Measurements from ENCODE around the gene R3HDM2.

R3HDM2 gene

DNA sequence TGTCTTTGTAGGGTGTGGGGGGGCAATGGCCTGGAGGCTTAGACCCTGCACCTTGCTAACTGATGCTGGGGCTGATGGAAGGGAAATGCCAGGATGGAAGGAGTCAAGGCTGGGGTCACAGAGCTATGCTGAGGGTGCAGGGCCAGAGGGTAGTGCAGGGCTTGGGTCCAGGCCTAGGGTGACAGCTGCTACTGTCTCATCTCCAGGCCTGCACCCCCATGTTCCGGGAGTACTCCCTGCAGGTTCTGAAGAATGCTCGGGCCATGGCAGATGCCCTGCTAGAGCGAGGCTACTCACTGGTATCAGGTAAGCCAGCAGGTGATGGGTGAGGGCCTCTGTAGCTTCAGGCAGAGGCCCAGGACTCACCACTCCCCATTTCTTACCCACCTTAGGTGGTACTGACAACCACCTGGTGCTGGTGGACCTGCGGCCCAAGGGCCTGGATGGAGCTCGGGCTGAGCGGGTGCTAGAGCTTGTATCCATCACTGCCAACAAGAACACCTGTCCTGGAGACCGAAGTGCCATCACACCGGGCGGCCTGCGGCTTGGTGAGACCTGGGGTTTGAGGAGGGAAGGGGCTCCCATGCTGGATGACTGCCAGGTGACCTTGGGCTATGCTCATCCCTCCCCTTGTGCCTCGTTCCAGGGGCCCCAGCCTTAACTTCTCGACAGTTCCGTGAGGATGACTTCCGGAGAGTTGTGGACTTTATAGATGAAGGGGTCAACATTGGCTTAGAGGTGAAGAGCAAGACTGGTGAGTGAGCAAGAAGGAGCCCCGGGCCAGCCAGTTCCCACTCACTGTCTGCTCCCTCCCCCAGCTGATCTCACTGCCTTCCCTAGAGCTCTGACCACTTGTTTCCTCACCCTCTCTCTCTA is 197.2 kb downstream of the R3HDM2 start:
- in situ Hi-C loops (cut with MboI; ENCODE audit: low pct_unique_long_range_greater_than_20kb, low sequenced_read_pairs, unreplicated experiment): no loop called here
- TF ChIP-seq, protein P1, sequence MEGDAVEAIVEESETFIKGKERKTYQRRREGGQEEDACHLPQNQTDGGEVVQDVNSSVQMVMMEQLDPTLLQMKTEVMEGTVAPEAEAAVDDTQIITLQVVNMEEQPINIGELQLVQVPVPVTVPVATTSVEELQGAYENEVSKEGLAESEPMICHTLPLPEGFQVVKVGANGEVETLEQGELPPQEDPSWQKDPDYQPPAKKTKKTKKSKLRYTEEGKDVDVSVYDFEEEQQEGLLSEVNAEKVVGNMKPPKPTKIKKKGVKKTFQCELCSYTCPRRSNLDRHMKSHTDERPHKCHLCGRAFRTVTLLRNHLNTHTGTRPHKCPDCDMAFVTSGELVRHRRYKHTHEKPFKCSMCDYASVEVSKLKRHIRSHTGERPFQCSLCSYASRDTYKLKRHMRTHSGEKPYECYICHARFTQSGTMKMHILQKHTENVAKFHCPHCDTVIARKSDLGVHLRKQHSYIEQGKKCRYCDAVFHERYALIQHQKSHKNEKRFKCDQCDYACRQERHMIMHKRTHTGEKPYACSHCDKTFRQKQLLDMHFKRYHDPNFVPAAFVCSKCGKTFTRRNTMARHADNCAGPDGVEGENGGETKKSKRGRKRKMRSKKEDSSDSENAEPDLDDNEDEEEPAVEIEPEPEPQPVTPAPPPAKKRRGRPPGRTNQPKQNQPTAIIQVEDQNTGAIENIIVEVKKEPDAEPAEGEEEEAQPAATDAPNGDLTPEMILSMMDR (IDR thresholded peaks at IDR 0.05; ENCODE audit: extremely low read depth, insufficient read depth, missing control alignments): no peak
- no peak for DNase-seq (ENCODE audit: low spot score)

DNA sequence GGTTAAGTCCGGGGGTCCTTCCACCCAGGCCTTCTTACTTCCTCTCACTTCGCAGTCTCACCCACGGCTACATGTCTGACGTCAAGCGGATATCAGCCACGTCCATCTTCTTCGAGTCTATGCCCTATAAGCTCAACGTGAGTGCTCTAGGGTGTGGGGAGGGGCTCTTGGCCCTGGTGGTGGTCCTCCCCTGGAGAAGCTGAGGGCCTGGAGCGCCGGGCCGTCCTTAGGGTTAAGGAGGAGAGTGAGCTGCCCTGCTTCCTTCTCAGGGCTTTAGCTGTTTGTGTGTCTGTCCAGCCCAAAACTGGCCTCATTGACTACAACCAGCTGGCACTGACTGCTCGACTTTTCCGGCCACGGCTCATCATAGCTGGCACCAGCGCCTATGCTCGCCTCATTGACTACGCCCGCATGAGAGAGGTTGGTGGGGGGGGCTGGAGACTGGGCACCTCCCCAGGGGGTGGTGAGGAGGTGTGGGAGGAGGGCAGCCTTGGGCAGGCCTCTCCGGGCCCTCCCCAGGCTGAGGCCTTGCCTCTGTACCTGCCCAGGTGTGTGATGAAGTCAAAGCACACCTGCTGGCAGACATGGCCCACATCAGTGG is 198.6 kb downstream of the R3HDM2 start:
- TF ChIP-seq, protein P1 (IDR thresholded peaks at IDR 0.05; ENCODE audit: extremely low read depth, insufficient read depth, missing control alignments): no peak
- DNase-seq (ENCODE audit: low spot score): no peak
- in situ Hi-C loops (cut with MboI; ENCODE audit: low pct_unique_long_range_greater_than_20kb, low sequenced_read_pairs, unreplicated experiment): no loop called here

DNA sequence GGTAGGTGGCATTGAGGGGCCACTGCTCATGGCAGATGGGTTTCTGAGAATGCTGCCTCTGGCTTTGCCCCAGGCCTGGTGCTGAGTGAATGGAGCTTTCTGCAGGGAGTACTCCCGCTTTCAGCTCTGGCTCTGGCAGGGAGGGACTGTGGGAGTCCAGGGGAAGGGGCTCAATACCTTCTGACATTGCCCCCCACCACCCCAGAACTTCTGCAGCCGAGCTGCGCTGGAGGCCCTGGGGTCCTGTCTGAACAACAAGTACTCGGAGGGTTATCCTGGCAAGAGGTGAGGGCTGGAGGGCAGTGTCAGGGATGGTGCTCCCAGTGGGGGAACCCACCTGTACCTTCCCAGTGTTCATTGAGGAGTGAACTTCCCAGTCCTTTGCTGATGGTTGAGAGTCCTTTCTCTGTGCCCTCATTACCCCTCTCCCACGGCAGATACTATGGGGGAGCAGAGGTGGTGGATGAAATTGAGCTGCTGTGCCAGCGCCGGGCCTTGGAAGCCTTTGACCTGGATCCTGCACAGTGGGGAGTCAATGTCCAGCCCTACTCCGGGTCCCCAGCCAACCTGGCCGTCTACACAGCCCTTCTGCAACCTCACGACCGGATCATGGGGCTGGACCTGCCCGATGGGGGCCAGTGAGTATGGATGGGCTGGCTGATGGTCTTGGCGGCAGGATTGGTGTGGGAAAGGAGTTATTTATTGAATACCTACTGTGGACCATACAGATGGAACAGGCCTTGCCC is 199.4 kb downstream of the R3HDM2 start:
- TF ChIP-seq, protein P1 (IDR thresholded peaks at IDR 0.05; ENCODE audit: extremely low read depth, insufficient read depth, missing control alignments): no peak
- DNase-seq (ENCODE audit: low spot score): no peak
- in situ Hi-C loops (cut with MboI; ENCODE audit: low pct_unique_long_range_greater_than_20kb, low sequenced_read_pairs, unreplicated experiment): no loop called here

DNA sequence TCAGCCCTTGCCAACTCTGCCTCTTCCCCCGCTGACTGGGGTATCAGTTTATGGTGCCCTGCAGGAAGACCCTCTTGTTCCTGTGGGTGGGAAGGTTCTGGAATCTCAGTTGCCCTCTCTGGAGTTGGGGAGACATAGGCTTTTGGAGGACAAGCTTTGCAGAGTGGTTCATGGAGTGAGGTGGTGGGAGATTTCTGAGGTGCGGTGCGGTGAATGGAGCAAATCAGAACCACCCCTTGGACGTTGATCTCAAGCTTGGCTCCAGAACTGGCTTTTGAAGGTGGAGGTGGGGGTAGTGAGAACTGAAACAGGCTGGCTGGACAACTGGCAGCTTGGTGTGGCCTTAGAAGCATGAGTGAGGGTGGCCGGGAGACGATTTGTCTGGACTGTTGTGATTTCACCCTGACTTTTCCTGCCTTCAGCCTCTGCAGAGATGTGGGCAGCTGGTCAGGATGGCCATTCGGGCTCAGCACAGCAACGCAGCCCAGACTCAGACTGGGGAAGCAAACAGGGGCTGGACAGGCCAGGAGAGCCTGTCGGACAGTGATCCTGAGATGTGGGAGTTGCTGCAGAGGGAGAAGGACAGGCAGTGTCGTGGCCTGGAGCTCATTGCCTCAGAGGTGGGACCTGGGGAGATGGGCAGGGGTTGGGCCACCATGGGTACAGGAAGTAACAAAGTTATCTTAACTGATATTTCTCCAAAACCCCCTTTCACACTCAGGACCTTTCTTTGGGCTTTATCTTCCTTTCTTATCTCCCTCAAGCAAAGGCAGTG is 200.3 kb downstream of the R3HDM2 start:
- TF ChIP-seq, protein P1 (IDR thresholded peaks at IDR 0.05; ENCODE audit: extremely low read depth, insufficient read depth, missing control alignments): no peak
- in situ Hi-C loops (cut with MboI; ENCODE audit: low pct_unique_long_range_greater_than_20kb, low sequenced_read_pairs, unreplicated experiment): no loop called here
- DNase-seq (ENCODE audit: low spot score): no peak

DNA sequence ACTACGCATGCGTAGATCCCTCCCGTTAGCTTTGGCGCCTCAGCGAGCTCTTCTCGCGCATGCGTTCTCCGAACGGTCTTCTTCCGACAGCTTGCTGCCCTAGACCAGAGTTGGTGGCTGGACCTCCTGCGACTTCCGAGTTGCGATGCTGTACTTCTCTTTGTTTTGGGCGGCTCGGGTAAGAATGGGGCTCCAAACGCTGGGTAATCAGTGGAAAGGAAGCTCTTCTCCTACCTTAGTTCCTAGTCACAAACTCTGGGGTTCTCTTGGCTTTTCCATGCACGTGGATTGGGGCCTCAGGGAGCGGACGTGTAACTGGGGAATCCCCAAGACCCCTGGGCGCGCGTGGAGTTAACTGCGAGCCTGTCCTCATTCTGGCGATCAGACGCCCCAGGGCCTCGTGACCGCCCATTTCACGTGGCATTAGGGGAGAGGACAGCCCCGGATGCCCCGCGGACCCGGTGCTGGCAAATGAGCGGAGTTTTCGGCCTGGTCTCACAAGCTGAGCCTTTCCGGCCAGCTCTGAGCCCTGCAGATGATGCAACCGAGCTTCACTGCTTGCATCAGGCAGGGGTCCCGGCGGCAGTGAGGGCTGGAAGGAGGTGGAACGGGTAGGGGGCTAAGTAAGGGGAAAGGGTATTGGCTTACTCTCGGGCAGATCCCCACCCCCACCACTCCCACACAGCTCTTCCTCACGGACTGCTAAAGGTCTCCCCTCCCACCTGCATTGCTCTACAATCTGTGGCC is 201.0 kb downstream of the R3HDM2 start, which contains the start of gene SHMT2:
TSS of gene SHMT2 (plus strand) at position 78 of the 747 bp plus-strand sequence. CDS start at position 146, 68 bp downstream.
- TF ChIP-seq, protein P1 (IDR thresholded peaks at IDR 0.05; ENCODE audit: extremely low read depth, insufficient read depth, missing control alignments): no peak
- DNase-seq (ENCODE audit: low spot score): peak; percentile 99
- in situ Hi-C loops (cut with MboI; ENCODE audit: low pct_unique_long_range_greater_than_20kb, low sequenced_read_pairs, unreplicated experiment): no loop called here
